Brain microvascular endothelial cell (primary cell): ENCODE results near the gene GARNL3.
A peak's percentile ranks its signal among the peaks of the same experiment; 100 is the strongest.

Source experiments
- DNase-seq: peaks from one replicate; pipeline ENCODE4 v3.0.0-alpha.2; 2020
- H3K27ac ChIP-seq: fragments of 250-450 bp; sonication (Bioruptor Pico); 2 replicates; pipeline ENCODE4 v1.5.1; 2020; ENCODE audit warnings: mild to moderate bottlenecking, moderate library complexity
- H3K27me3 ChIP-seq: fragments of 250-450 bp; sonication (Bioruptor Pico); replicated peaks from 2 replicates; pipeline ENCODE4 v1.5.1; 2020; ENCODE audit warnings: mild to moderate bottlenecking
- H3K36me3 ChIP-seq: fragments of 250-450 bp; sonication (Bioruptor Pico); replicated peaks from 2 replicates; pipeline ENCODE4 v1.5.1; 2020; ENCODE audit warnings: mild to moderate bottlenecking
- H3K4me3 ChIP-seq: 2 replicates; pipeline ENCODE4 v1.5.1; 2011; ENCODE audit warnings: low read depth, mild to moderate bottlenecking, control low read depth, low read length, moderate library complexity
- in situ Hi-C: cut with HindIII; loops from 2 replicates; pipeline ENCODE4 v1.10.0; 2017; ENCODE audit warnings: low sequenced_read_pairs, low pct_ligation_motif_present
- TF ChIP-seq, protein P1 (sequence below): IDR thresholded peaks from 2 replicates; pipeline ENCODE4 v1.5.1; 2011; ENCODE audit warnings: low read depth, mild to moderate bottlenecking, moderate library complexity, low read length, control low read depth, inconsistent platforms; ENCODE audit errors: missing control alignments

The GARNL3 gene

DNA sequence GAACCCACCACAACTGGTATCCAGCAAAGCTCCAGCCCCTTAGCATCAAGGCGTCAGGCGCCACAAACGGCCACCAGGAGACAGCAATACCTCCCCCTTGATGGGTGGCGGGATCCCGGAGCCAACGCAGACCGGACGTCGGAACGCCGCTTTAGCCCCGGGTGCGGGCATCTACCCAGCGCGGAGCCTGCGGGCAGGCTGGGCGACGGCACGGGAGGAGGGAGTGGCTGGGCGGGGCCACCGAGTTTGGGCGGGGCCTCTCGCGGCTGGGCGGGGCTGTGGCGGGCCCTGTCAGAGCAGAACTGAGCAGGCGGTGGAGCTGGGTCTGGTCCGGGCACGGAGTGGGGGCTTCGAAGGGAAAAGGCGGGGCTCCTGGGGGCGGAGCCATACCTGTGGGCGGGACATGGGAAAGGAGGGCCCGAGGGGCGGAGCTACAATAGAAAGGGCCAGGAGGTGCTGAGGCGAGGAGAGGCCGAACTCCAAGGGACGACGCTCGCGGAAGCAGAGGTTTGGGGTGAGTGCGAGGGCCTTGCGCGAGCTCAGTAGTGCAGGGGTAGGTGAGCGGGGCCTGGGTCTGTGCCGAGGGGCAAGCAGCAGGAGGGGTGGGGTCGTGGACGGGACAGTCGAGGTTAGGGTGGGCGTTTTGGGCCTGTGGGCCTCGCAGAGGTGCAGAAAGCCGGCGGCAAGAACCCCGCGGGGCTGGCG, 40.2 kb upstream of the GARNL3 start:
- TF ChIP-seq, protein P1, sequence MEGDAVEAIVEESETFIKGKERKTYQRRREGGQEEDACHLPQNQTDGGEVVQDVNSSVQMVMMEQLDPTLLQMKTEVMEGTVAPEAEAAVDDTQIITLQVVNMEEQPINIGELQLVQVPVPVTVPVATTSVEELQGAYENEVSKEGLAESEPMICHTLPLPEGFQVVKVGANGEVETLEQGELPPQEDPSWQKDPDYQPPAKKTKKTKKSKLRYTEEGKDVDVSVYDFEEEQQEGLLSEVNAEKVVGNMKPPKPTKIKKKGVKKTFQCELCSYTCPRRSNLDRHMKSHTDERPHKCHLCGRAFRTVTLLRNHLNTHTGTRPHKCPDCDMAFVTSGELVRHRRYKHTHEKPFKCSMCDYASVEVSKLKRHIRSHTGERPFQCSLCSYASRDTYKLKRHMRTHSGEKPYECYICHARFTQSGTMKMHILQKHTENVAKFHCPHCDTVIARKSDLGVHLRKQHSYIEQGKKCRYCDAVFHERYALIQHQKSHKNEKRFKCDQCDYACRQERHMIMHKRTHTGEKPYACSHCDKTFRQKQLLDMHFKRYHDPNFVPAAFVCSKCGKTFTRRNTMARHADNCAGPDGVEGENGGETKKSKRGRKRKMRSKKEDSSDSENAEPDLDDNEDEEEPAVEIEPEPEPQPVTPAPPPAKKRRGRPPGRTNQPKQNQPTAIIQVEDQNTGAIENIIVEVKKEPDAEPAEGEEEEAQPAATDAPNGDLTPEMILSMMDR: peak; percentile 49
- in situ Hi-C loops: loop anchor here (25.0 kb wide), 1 partner anchor 262 kb away; no protein-coding TSS in a partner anchor

DNA sequence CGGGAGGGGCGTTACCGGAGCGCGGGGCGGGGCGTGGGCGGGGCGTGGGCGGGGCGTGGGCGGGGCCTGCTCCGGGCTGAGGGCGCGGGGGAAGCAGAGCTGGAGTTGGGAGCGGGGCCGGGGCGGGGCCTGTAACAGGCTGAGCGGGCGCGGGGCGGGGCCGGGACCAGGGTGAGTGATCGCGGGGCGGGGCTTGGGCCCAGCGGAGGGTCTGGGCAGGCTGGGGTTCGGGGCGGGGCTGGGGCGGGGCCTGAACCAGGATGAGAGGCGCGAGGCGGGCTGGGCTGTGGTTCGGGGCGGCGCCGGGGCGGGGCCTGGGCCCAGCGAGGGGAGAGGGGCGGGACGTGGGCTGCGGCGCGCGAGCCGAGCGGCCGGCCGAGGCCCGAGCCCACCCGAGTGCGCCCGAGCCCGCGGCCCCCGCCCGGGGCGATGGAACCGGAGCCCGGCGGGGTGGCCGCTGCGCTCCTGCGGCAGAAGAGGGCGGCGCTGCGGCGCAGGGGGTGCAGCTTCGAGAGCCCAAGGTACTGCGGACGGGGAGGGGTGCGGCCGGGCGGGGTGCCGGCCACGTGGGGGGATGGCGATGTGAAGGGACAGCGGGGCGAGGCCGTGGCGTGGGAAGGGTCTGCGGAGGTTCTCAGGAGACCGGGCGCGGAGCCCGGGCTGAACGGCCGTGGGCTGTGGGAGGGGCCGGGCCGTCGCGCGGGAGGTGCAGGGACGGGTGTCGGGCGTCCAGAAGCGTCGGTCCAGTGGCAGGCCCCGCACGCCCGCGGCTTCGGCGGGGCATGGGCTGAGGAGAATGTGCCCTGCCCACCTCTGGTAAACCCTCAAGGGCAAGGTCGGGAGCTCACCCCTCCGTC, 39.5 kb upstream of the GARNL3 start:
- H3K27me3 ChIP-seq: peaks cover 6% of the 10 kb centered on the region
- H3K4me3 ChIP-seq: peak overlapping the region; percentile 57
- H3K36me3 ChIP-seq: no peaks in the 10 kb centered on the region
- TF ChIP-seq, protein P1: no peak
- DNase-seq: peak; percentile 89
- in situ Hi-C loops: loop anchor here (25.0 kb wide), 1 partner anchor 263 kb away; no protein-coding TSS in a partner anchor
- no peak overlapping the region for H3K27ac ChIP-seq

More for the DNA sequence above, 40.2 kb upstream of the GARNL3 start:
- H3K36me3 ChIP-seq: no peaks in the 10 kb centered on the region
- peak; percentile 75 for DNase-seq
- peak overlapping the region; percentile 56 for H3K4me3 ChIP-seq
- no peak overlapping the region for H3K27ac ChIP-seq
- peaks cover 6% of the 10 kb centered on the region for H3K27me3 ChIP-seq

DNA sequence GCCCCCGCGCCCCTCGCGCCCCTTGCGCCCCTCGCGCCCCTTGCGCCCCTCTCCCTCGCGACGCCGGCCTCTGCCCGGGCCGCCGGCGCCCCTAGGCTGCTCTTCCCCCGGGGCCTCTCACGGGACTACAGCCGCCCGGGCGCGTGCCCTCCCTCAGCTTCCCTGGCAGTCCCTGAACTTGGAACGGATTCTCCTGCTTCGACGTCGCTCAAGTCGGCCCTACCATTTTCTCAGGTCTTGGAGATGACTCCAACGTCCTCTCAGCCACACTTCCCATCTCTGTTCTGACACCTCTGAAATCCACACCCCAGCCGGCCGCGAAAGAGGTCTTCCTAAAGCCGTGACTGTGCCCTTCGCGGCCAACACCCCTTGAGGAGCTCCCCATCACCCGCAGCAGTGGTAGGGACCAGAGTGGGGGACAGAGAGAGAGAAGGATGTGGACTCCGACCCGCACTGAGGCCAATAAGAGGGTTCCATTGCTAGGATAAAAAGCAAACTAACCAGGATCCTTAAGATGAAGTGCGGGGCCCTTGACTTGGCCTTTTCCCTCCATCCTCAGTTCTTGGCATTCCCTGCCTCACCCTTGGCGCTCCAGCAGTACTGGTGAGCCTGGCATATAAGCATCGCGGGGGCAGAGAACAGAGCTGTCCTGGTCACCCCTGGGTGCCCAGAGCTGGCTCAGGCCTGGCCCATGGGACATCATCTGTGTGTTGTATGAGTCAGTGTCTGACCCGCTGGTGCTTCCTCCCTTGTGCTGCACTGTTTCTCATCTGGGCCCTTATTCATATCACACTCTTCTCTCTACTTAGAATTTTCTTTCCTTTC, 38.6 kb upstream of the GARNL3 start:
- no peak overlapping the region for H3K4me3 ChIP-seq
- no peak overlapping the region for H3K27ac ChIP-seq
- peak; percentile 18 for DNase-seq
- H3K27me3 ChIP-seq: peaks cover 6% of the 10 kb centered on the region
- no peaks in the 10 kb centered on the region for H3K36me3 ChIP-seq
- TF ChIP-seq, protein P1: no peak
- in situ Hi-C loops: no loop called here

DNA sequence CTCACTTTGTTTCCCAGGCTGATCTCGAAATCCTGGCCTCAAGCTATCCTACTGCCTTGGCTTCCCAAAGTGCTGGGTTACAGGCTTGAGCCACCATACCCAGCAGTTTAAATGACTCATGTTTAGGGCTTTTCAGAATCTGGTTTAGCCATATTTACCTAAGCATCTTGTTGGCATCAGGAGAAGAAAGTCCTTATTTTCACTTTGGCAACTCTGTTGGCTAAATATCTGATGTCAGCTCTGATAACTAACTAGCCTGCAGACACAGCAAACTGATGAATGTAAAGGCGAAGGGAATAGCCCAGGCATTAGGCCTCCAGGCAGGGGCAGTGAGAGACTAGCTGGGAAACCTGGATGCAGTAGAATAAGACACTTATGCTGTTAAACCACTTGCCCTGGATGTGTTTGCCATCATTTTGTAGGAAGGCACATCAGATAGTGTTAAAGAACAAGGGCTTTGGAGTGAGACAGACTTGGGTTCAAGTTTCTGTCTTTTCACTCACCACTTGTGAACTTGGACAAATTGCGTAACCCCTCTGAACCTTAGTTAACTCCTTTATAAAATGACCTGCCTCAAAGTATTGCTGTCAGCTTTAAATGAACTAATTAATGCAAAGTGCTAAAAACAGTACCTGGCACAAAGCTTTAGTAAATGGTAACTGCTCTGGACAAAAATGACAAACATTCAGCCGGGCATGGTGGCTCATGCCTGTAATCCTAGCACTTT, 34.7 kb upstream of the GARNL3 start:
- DNase-seq: no peak
- Histone ChIP-seq H3K36me3 (no peaks in the 10 kb centered on the region), H3K27ac (no peak overlapping the region), H3K4me3 (no peak overlapping the region), H3K27me3 (no peaks in the 10 kb centered on the region)
- TF ChIP-seq, protein P1: no peak
- in situ Hi-C loops: no loop called here

DNA sequence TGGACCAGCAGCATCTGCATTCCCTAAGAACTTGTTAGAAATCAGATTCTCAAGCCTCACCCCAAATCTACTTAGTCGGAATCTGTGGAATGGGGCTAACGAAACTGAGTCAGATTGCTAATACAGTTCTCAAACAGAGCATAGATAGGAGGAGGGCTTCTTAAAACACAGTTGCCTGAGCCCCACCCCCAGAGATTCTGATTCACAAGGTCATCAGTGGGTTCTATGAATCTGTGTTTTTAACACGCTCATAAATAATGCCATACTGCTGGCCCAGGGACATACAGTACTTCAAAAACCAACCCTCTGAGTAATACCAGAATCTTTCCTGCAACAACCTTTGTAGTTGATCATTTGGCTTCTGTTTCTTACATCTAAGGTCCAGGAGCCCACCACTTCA, 32.9 kb upstream of the GARNL3 start:
- Histone ChIP-seq H3K36me3 (no peaks in the 10 kb centered on the region), H3K4me3 (no peak overlapping the region), H3K27ac (no peak overlapping the region), H3K27me3 (no peaks in the 10 kb centered on the region)
- TF ChIP-seq, protein P1: no peak
- in situ Hi-C loops: no loop called here
- DNase-seq: no peak
